Measurements from ENCODE around the gene CLIC3.
"Not testable (repeated sequence)": the region's sequence is repeated elsewhere in the genome, so short reads cannot be mapped to it uniquely, and the experiment has no call there.

CLIC3 gene

DNA sequence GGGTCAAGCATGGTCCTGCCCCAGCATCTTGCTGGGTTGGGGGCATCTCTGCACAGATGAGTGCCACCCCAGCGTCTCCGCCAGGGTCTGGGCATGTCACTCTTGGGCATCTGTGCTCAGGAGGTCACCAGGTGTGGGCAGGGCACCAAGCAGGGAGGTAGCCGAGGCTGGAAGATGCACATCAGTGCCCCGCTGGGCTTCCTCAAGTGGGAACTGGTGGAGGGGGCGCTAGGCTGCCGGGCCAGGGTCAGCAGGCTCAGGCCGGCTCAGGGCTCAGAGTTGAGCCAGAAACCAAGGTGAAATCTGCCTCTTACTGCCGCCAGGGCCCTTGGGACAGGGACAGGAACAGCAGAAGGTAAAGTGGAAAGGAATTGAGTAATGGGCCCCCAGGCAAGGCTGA lies 39.6 kb upstream of the CLIC3 start:
- no peak overlapping the region for H3K4me3 ChIP-seq (ENCODE audit: control insufficient read depth, low read depth, low read length)
- DNase-seq (ENCODE audit: low read depth), result no peak
- TF ChIP-seq CTCF (conservative IDR thresholded peaks at IDR 0.05; ENCODE audit: control insufficient read depth, insufficient read depth, low read depth, low read length), result no peak

DNA sequence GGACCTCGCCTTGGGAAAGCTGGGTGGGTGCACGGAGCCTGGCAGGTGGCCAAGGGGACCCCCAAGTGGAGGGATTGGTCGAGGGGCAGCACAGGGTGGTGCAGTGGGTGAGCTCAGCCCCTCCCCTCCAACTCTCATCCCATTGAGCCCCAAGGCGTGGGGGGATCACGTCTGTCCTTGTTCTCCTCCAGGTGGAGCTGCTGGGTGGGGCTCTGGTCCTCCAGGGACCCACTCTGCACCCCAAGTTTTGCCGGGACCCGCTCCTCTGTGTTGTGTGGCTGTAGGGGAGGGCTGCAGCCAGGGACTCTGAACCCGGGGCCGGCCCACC lies 39.1 kb upstream of the CLIC3 start:
- no peak for TF ChIP-seq CTCF (conservative IDR thresholded peaks at IDR 0.05; ENCODE audit: control insufficient read depth, insufficient read depth, low read depth, low read length)
- no peak overlapping the region for H3K4me3 ChIP-seq (ENCODE audit: control insufficient read depth, low read depth, low read length)
- DNase-seq (ENCODE audit: low read depth), result no peak

DNA sequence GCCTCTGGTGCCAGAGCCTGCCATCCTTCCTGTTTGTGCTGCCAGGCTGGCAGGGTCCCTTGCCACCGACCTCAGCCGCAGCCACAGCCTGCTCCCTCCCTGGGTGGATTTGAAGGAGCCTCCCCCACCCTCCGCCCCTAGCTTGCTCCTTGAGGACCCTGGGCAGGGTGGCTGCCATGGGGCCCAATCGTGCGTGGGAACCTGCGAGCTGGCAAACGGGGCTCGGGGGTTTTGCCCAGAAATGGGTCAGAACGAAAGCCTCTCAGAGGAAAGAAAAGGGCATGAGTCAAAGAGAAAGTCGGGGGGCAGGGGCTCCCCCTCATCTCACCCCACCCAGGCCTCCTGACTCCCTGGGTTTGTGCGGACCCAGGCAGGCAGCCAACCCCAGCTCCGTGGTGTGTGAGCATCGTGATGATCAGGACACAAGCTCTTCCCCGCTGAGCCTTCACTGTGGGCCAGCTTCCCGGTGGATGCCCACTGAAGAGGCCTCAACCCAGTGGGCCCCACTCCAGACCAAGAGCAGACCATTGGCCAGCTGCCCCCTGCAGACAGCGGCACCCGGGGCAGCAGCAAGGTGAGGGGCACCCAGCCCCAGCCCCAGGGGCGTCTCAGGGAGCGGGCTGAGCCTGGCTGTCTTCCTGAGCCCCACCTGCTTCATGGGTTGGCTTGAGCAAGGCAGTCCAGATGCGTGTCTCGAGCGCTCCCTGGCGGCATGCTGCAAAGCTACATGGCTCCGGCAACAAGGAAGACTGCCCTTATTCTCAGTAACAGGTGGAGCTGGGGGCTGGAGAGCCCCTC lies 38.5 kb upstream of the CLIC3 start:
- peak; percentile 76 for DNase-seq (ENCODE audit: low read depth)
- peak; percentile 89 for TF ChIP-seq CTCF (conservative IDR thresholded peaks at IDR 0.05; ENCODE audit: control insufficient read depth, insufficient read depth, low read depth, low read length)
- H3K4me3 ChIP-seq (ENCODE audit: control insufficient read depth, low read depth, low read length), result no peak overlapping the region

DNA sequence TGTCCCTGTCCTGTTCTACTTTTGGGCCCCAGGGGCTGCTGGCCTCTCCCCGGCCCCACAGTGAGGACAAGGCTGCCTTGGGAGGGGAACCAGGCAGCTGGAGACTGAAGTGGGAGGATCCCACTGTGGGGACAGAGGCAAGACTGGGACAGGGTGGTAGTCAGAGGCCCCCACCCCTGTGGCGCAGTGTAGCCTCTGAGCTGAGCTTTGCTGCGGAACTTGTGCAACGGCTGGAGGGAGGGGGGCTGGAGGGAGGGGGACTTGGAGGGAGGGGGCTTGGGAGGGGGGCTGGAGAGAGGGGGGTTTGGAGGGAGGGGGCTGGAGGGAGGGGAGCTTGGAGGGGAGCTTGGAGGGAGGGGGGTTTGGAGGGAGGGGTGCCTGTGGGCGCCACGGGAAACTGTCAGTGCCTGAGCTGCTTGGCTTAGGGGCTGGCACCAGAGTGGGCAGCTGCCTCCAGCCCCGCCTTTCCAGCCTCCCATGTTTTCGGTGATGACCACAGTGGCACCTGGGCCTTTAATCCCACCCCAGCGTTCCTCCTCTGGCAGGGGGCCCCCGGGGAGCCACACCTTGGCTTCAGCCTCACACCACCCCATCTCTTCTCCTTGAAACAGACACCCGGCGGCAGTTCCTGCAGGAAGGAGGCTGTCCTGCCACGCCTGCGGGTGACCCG lies 37.8 kb upstream of the CLIC3 start:
- DNase-seq (ENCODE audit: low read depth), result no peak
- TF ChIP-seq CTCF (conservative IDR thresholded peaks at IDR 0.05; ENCODE audit: control insufficient read depth, insufficient read depth, low read depth, low read length), result no peak
- no peak overlapping the region for H3K4me3 ChIP-seq (ENCODE audit: control insufficient read depth, low read depth, low read length)

DNA sequence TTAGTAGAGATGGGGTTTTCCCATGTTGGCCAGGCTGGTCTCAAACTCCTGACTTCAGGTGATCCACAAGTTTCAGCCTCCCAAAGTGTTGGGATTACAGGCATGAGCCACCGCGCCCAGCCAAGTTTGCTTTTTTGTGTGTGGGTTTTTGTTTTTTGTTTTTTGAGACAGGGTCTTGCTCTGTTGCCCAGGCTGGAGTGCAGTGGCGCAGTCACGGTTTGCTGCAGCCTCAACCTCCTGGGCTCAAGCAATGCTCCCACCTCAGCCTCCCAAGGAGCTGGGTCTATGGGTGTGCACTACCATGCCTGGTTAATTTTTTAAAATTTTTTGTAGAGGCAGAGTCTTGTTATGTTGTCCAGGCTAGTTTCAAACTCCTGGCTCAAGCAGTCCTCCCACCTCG lies 37.1 kb upstream of the CLIC3 start:
- H3K4me3 ChIP-seq (ENCODE audit: control insufficient read depth, low read depth, low read length), result not testable (repeated sequence)

DNA sequence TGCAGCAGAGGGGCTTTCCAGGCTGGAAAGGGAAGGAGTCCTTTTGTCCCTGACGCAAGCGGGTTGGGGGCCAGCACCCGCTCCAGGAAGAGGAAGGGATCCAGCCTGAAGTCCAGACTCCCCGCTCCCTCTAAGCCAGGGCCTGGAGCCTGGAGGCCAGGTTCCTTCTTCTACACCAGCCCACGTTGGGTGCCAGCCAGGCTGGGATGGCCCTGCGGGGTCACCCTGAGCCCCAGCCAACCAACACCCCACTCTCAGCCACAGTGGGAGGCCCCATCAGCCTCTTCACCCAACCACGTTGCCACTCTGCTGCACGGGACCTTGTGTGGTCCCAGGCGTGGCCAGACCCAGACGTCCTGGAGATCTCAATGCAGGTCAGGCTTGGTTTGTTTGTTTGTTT lies 36.5 kb upstream of the CLIC3 start:
- no peak overlapping the region for H3K4me3 ChIP-seq (ENCODE audit: control insufficient read depth, low read depth, low read length)
- DNase-seq (ENCODE audit: low read depth), result no peak
- TF ChIP-seq CTCF (conservative IDR thresholded peaks at IDR 0.05; ENCODE audit: control insufficient read depth, insufficient read depth, low read depth, low read length), result no peak

More for the DNA sequence above, 37.1 kb upstream of the CLIC3 start:
- not testable (repeated sequence) for DNase-seq (ENCODE audit: low read depth)

DNA sequence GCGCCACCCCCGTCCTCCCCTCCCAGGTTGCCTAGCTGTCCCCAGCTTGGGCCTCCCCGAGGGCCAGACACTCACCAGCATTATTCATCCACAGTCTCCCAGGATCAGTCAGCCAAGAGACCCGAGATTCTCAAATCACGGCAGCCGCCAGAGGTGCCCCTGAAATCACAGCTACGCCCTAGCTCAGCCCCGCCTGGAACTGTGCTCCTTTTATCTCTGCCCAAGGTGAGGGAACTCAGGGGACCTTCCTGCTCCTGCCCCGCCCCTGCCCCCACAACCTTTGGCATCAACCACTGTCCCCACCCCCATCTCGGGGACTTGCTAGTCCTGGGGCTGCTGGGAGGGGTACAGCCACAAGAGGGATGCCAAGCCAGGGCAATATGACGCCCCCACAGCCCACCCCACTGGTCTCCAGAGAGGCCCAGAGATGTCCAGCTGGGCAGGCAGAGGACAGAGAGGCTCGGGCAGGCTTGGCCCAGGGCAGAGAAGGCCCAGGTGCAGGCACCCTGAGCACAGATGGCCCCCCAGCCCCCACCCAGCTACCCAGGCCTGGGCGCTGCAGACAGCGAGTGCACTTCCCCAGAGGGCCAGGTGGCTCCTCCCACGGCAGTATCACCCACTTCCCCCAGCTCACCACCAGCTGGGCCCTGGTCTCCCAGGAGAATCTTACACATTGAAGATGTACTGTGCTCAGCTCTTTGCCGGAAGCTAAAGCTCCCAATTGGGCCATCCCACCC lies 35.7 kb upstream of the CLIC3 start, which contains the start of gene FUT7:
Gene FUT7 (minus strand): TSS at position 185 of the 737 bp plus-strand sequence. CDS start 97 bp downstream, at position 88.
- no peak for DNase-seq (ENCODE audit: low read depth)
- TF ChIP-seq CTCF (conservative IDR thresholded peaks at IDR 0.05; ENCODE audit: control insufficient read depth, insufficient read depth, low read depth, low read length), result no peak
- no peak within 1 kb of the TSS for H3K4me3 ChIP-seq (ENCODE audit: control insufficient read depth, low read depth, low read length)

Measured in fibroblast of mammary gland (primary cell).